GM19452 (cell line): Measurements from ENCODE around the gene SLC25A40.

Source experiments
- ATAC-seq: cut with Tn5 transposase; IDR thresholded peaks from one replicate; pipeline ENCODE4 v1.9.1; 2021; ENCODE audit not compliant: unreplicated experiment

The SLC25A40 gene

DNA sequence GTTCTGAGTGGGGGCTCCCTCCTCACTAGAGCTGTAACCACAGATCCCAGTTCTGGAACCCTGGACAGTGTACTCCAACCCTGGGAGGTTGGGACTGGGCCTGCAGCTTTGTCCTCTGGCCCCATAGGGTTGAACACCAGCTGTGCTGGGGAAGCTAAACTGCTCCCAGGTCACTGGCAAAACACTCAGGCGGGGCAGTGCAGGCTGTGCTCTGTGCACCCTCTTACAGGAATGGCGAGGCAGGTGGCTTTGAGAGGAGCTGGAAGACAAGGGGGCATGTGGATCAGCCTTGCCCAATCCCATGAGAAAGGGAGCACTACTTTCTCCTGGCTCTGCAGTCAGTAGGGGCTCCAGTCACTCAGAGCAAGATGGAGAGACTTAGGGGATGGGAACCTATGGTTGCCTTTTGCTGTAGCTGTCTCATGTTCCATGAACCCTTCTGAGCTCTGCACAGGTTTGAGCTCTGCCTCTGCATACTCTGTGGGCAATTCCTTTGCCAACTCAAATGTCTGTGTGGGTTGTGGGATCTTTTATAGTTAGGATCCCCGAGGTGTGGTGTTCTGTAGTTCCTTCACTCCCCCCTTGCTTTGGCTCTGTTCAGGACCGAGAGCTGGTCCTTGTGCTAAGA lies 90.7 kb downstream of the SLC25A40 start:
- no peak for ATAC-seq

- ATAC-seq, result no peak
Observed at GRCh38 chr7:87784424-87784823, 91.7 kb downstream of the SLC25A40 start.
